H4 (cell line): ENCODE data around the gene SEC11A. TPM values are rescaled to one million over a fixed set of nuclear protein-coding genes. Genes with fewer than 3 reads are reported as not detected.
"Not testable (repeated sequence)": the region's sequence is repeated elsewhere in the genome, so short reads cannot be mapped to it uniquely, and the experiment has no call there.

Experiments
- DNase-seq: peaks from one replicate; pipeline ENCODE4 v3.0.0-alpha.2; 2015; ENCODE audit warnings: low spot score
- total RNA-seq: library from RNA; depleted of rRNA; stranded (reverse); fragments of >200 nt; shearing (Covaris generic); gene quantifications from 2 replicates; pipeline ENCODE4 v1.2.3, GENCODE V29; 2014

Gene SEC11A
- total RNA-seq, 1 experiment from 2014 or later: 244 TPM

GRCh38 chr15:84737005-84737404, 21.1 kb upstream of the SEC11A start:
- DNase-seq: no peak

GRCh38 chr15:84736375-84736774, 20.4 kb upstream of the SEC11A start:
- no peak for DNase-seq

- DNase-seq: not testable (repeated sequence)
These were observed 19.6 kb upstream of the SEC11A start for GRCh38 chr15:84735480-84736061.

- peak; percentile 42 for DNase-seq
These were observed 19.0 kb upstream of the SEC11A start for GRCh38 chr15:84734794-84735479.

GRCh38 chr15:84731774-84732173, 15.8 kb upstream of the SEC11A start:
- no peak for DNase-seq

- DNase-seq: no peak
These were observed 11.5 kb upstream of the SEC11A start for GRCh38 chr15:84727429-84727828.

- DNase-seq: peak; percentile 27
These were observed 9.1 kb upstream of the SEC11A start for GRCh38 chr15:84725001-84725491.

- DNase-seq: no peak
These were observed 6.7 kb upstream of the SEC11A start for GRCh38 chr15:84722628-84723027.

GRCh38 chr15:84721371-84721770, 5.4 kb upstream of the SEC11A start:
- no peak for DNase-seq

GRCh38 chr15:84715441-84716035, 401 bp downstream of the SEC11A start:
- no peak for DNase-seq

GRCh38 chr15:84714821-84715220, 1.1 kb downstream of the SEC11A start:
- no peak for DNase-seq

- DNase-seq: no peak
These were observed 1.6 kb downstream of the SEC11A start for GRCh38 chr15:84714372-84714771.

GRCh38 chr15:84703808-84704207, 12.1 kb downstream of the SEC11A start:
- DNase-seq: no peak

- DNase-seq: no peak
These were observed 12.9 kb downstream of the SEC11A start for GRCh38 chr15:84702961-84703482.

GRCh38 chr15:84699538-84700191, 16.3 kb downstream of the SEC11A start:
- no peak for DNase-seq

GRCh38 chr15:84697236-84697990, 18.5 kb downstream of the SEC11A start:
- DNase-seq: no peak

GRCh38 chr15:84696757-84697156, 19.2 kb downstream of the SEC11A start:
- DNase-seq: no peak

GRCh38 chr15:84690342-84690741, 25.6 kb downstream of the SEC11A start:
- DNase-seq: no peak

GRCh38 chr15:84689858-84690257, 26.1 kb downstream of the SEC11A start:
- no peak for DNase-seq

GRCh38 chr15:84686446-84686845, 29.5 kb downstream of the SEC11A start:
- not testable (repeated sequence) for DNase-seq

GRCh38 chr15:84685304-84685703, 30.6 kb downstream of the SEC11A start:
- DNase-seq: peak; percentile 72

- no peak for DNase-seq
These were observed 31.8 kb downstream of the SEC11A start for GRCh38 chr15:84684092-84684491.
